Measurements from ENCODE around the gene ARHGAP19. TPM values are rescaled to one million over a fixed set of nuclear protein-coding genes. Genes with fewer than 3 reads are reported as not detected.

Gene ARHGAP19
- total RNA-seq, 1 experiment from 2014 or later: 5.2 TPM

GRCh38 chr10:97196223-97197029 is 96.0 kb downstream of the ARHGAP19 start:
- peak; percentile 63 for DNase-seq (ENCODE audit: low spot score)

- no peak for DNase-seq (ENCODE audit: low spot score)
Measured at GRCh38 chr10:97195706-97196222, 96.7 kb downstream of the ARHGAP19 start.

- no peak for DNase-seq (ENCODE audit: low spot score)
Measured at GRCh38 chr10:97192952-97193435, 99.4 kb downstream of the ARHGAP19 start.

GRCh38 chr10:97190450-97190849 is 102.0 kb downstream of the ARHGAP19 start:
- DNase-seq (ENCODE audit: low spot score): no peak

GRCh38 chr10:97188261-97188711 is 104.2 kb downstream of the ARHGAP19 start:
- DNase-seq (ENCODE audit: low spot score): no peak

- DNase-seq (ENCODE audit: low spot score): no peak
Measured at GRCh38 chr10:97186911-97187310, 105.5 kb downstream of the ARHGAP19 start.

- no peak for DNase-seq (ENCODE audit: low spot score)
Measured at GRCh38 chr10:97185326-97186058, 106.9 kb downstream of the ARHGAP19 start, which contains the start of gene SLIT1. TSS of gene SLIT1 (minus strand) at chr10:97185959. CDS start at chr10:97185674, 285 bp downstream.

- no peak for DNase-seq (ENCODE audit: low spot score)
Measured at GRCh38 chr10:97184971-97185325, 107.5 kb downstream of the ARHGAP19 start.

GRCh38 chr10:97183314-97183713 is 109.1 kb downstream of the ARHGAP19 start:
- DNase-seq (ENCODE audit: low spot score): no peak

- no peak for DNase-seq (ENCODE audit: low spot score)
Measured at GRCh38 chr10:97182288-97182990, 110.0 kb downstream of the ARHGAP19 start.

GRCh38 chr10:97180986-97181385 is 111.5 kb downstream of the ARHGAP19 start:
- DNase-seq (ENCODE audit: low spot score): no peak

GRCh38 chr10:97180363-97180755 is 112.1 kb downstream of the ARHGAP19 start:
- no peak for DNase-seq (ENCODE audit: low spot score)

GRCh38 chr10:97179731-97180362 is 112.6 kb downstream of the ARHGAP19 start:
- no peak for DNase-seq (ENCODE audit: low spot score)

GRCh38 chr10:97179311-97179710 is 113.1 kb downstream of the ARHGAP19 start:
- DNase-seq (ENCODE audit: low spot score): no peak

GRCh38 chr10:97178074-97178473 is 114.4 kb downstream of the ARHGAP19 start:
- DNase-seq (ENCODE audit: low spot score): no peak

- DNase-seq (ENCODE audit: low spot score): no peak
Measured at GRCh38 chr10:97176226-97176625, 116.2 kb downstream of the ARHGAP19 start.

GRCh38 chr10:97175586-97175985 is 116.9 kb downstream of the ARHGAP19 start:
- no peak for DNase-seq (ENCODE audit: low spot score)

GRCh38 chr10:97174941-97175340 is 117.5 kb downstream of the ARHGAP19 start:
- DNase-seq (ENCODE audit: low spot score): no peak

- DNase-seq (ENCODE audit: low spot score): no peak
Measured at GRCh38 chr10:97174276-97174775, 118.1 kb downstream of the ARHGAP19 start.

- no peak for DNase-seq (ENCODE audit: low spot score)
Measured at GRCh38 chr10:97173036-97173435, 119.4 kb downstream of the ARHGAP19 start.
